Measurements from ENCODE around the gene NT5DC2.

- TF ChIP-seq CTCF (IDR thresholded peaks at IDR 0.05; ENCODE audit: low read depth, low read length) (no peak), EZH2phosphoT487 (IDR thresholded peaks at IDR 0.05; ENCODE audit: low read depth) (no peak)
These were observed 14.1 kb downstream of the NT5DC2 start for GRCh38 chr3:52519445-52520140.

All from OCI-LY3 (cell line).